ENCODE data around the gene GCNT4.

DNA sequence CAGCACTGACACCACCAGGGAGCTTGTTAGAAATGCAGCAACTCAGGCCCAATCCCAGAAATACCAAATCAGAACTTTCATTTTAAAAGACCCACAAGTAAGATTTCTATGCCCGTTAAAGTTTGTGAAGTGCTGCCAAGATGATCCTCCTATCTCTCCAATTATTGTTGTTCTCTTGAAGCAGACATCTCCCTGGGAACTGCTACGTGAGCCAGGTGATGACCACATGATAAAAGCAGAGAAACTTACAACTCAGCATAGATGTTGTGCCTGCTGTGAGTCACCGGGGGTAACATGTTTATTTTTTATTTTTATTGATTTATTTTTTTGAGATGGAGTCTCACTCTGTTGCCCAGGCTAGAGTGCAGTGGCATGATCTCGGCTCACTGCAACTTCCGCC, 34.4 kb downstream of the GCNT4 start:
- no peak for TF ChIP-seq YY1 (IDR thresholded peaks at IDR 0.05; ENCODE audit: insufficient read depth, insufficient read length)
- no peak for TF ChIP-seq ZNF274 (IDR thresholded peaks at IDR 0.05; ENCODE audit: low read depth, low read length)

Measured in NT2/D1 (cell line).